Measurements from ENCODE around the gene MLLT10.
"Not testable (repeated sequence)": the region's sequence is repeated elsewhere in the genome, so short reads cannot be mapped to it uniquely, and the experiment has no call there.

The MLLT10 gene

DNA sequence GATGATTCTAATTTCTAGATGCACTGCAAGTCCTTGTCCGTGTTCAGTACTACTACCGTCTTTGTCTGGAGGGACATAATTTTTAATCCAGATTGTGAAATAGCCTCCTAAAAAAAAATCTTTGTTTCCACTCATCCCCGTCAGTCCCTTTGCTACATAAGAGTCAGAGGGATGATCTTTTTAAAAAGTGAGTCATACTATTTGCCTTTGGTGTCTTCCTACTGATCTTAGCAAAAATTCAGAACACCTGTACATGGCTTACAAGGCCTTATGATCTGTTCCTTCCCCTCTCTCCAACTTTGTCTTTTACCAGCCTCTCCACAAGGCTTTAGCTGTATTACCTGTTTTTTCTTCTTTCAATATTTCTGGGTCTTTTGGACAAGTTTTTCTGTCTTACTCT, 173.5 kb downstream of the MLLT10 start:
- no peak for DNase-seq

DNA sequence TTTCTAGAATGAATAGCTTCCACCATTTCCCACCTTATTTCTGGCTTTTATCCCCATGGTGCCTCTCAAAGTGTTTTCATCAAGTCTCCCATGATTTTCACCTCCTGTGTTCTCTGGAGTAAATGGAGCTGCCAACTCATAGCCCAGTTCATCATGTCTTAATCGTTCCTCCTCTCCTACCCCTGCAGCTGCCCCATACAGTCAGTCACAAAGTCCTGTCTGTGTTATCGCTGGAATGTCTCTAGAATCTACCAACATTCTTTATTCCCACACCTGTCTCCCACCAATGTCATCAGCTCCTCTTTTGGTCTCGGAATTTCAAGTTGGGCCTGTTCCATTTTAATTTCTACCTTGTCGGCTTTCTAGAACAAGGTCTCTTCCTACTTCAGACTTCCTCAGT, 178.9 kb downstream of the MLLT10 start:
- DNase-seq, result no peak

DNA sequence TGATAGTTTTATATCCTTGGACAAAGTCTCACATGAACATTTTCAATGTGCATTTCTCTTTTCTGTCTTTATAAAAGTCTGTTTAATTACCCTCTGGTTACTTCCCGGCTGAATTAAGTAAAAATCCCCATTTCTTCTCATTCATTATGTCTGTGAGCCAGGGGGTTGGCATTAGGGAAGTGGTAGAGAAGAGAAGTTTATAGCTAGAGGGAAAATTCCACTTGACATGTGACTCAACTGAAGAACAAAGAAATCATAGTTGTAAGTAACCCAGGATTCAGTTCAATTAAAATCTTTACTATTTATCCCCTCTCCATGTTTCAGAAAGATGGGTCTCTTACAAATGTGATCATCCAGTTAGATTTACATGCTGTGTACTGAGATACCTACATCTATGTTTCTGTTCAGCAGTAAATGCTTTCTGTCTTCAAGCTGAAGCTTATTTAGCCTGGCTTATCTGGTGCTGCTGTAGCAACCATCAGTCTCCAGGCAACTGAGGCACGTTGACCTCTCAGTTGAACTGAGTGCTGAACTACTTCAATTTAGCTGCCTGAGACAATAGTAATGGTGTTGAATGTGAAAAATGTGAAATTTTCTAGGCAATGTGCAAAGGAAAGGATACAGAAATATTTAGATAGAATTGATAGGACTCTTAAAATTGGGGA, 181.6 kb downstream of the MLLT10 start:
- peak; percentile 15 for DNase-seq

DNA sequence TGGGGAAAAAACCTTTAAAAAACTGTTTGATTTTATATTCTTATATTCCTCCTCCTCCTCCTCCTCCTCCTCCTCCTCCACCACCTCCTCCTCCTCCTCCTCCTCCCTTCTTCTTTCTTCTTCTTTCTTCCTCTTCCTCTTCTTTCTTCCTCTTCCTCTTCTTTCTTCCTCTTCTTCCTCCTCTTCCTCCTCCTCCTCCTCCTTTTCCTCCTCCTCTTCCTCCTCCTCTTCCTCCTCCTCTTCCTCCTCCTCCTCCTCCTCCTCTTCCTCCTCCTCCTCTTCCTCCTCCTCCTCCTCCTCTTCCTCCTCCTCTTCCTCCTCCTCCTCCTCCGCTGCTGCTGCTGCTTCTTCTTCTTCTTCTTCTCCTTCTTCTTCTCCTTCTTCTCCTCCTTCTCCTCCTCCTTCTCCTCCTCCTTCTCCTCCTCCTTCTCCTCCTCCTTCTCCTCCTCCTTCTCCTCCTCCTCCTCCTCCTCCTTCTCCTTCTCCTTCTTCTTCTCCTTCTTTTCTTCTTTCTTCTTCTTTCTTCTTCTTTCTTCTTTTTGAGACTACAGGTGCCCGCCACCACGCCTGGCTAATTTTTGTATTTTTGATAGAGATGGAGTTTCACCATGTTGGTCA, 183.5 kb downstream of the MLLT10 start:
- DNase-seq, result not testable (repeated sequence)

DNA sequence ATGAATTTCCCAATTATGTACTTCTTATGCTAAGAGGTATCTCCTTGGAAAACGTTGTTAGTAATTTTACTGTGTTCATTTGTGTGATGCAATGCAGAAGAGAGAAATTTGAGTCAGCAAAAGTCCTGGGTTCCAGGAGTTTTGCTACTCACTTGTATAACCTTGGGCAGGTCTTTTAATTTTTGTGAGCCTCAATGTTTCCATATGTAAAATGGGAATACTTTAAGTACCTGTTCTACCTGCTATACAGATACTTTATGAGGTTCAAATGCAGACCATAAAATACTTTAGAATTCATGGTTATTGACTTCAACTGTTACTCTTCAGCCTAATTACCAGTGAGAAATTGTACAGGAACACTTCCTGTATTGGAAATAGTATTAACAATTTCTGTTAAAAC, 185.5 kb downstream of the MLLT10 start:
- no peak for DNase-seq

DNA sequence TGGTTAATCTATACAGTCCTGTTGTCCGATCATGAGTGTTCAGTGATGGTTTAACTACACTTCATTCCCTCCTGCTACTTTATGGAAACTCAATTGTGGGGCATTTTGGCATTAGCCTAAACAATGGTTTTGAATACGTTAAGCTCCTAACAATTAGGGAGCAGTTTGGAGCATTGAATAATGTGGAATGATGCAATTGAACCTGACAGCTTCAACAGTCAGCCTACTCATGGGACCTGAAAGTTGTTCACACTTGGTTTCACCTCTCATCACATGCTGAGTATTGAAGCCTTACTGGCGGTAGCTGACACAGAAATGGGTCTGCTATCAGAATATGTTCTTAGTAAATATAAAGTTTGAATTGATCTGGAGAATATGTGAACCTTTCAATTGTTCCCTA, 186.1 kb downstream of the MLLT10 start:
- DNase-seq, result no peak

DNA sequence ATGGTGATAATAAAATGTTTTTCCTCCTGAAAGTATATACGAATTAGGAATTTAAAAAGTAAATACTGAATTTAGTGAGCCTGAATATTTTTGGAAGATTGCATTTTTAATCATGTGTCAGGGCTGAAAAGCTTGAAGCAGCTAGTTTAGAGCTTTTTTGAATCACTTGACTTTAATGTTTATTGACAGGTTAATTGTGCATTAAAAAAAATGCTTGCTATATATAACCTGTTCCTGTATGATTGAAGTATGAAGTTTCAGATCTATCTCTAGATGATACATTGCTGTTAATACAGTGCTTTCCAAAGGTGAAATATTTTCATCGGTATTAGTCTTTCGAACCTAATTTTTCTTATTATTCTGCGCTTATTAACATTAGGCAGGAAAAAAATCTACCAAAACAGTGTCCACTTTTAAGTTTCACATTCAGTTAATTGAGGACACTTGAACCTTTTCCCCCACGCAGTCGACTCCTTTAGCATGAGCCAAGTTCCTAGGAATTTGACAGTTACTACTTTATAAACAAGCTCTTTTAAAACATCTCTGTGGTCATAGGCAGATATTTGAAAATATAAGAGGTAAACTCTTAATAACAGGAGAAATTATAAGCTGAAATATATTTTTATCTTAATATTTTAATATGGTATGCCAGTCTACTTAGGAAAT, 187.1 kb downstream of the MLLT10 start:
- no peak for DNase-seq

DNA sequence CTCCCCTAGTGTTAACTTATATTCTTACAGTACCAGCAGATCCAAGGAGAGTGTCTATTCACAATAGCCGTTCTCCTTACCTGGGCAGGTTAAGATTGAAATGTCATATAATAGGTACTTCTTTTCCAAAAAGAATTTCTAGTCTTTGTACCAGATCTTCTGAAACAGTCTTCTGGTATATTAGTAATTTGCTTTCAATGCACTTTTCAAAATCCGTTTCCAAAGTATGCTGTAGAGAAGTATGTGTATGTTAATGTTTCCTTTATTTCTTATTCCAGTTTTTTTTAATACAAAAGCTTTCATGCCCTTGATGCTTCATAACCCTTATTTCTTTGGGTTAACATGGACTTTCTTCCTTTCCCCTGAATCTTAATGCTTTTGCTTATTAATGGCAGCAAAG, 188.2 kb downstream of the MLLT10 start:
- DNase-seq, result no peak

DNA sequence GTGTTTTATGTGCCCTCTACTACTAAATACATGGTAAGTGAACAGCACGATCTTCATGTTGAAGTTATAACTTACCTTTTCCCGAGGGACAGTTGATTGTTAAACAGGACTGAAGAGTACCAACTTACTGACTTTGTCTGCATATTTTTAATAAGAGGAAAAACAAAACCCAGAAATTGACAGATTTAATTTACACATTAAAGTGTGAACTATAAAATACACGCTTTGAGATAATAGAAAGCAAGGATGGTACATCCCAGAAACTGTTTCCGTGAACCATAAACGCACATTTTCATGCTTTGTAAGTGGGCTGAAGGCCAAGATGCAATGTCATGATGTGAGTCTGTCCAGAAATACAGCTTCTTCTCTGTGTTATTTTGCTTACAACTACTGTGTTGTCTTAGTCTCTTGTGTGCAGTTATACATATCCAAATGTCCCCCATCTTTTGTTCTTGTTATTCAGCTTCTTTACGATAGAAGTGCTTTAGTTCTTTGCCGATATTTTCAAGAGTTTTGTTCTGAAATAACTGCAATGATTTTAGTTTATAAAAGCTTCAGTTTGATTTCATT, 190.1 kb downstream of the MLLT10 start:
- no peak for DNase-seq

DNA sequence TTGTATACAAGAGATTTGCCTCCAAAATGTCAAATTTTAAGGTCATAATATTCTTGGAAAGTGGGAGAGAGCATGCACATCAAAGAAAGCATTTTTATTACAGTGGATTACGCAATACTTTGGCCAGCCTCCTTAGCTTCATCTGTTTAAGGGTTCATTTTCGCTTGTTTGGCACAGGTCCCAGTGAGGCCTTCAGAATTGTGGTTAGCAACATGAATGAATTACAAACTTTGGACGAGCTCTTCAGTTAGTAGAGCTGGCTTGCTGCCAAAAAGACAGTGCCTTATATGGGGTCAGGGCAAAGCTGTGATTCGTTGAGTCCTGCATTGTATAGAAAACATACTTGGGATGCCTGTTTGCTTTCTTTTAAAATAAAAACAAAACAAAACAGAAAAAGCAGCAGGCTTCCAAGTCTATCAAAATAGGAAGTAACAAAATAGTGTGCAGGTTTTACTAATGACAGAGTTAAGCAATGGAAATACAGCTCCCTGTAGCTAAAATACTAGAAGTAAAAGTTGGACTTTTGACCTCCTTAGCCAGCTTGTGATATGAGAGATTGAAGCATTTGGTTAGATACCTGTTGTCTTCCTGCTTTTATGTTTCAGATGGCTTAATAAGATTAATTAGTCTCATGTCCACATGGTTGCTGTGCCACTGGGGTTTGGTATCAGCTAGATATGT, 190.8 kb downstream of the MLLT10 start:
- peak; percentile 99 for DNase-seq

DNA sequence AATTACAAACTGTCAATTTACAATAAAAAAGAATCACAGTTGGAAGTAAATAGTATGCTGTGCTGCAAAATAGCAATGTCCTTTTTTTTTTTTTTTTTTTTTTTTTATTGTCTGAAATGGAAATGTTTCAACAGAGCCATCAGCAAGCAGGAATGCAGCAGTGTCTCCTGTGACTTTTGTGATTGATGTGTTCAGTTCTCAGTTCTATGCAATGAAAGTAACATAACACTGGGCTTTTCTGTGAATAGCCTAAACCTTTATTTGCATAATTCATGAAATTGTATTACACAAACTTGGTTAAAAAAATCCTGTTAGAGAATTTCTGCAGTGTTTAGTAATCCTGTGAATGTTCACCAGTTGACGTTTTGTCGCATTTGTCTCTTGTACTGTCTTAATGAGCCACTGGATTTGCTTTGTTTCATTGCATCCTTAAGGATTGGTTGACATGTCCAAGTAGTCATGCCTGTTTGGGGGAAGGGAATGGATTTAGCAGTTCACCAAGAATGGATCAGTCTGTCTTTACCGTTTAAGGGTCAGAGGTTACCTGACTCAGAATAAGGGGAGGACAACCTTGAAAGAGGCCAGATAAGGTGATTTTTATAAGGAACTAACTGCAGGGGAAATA, 192.7 kb downstream of the MLLT10 start:
- no peak for DNase-seq

DNA sequence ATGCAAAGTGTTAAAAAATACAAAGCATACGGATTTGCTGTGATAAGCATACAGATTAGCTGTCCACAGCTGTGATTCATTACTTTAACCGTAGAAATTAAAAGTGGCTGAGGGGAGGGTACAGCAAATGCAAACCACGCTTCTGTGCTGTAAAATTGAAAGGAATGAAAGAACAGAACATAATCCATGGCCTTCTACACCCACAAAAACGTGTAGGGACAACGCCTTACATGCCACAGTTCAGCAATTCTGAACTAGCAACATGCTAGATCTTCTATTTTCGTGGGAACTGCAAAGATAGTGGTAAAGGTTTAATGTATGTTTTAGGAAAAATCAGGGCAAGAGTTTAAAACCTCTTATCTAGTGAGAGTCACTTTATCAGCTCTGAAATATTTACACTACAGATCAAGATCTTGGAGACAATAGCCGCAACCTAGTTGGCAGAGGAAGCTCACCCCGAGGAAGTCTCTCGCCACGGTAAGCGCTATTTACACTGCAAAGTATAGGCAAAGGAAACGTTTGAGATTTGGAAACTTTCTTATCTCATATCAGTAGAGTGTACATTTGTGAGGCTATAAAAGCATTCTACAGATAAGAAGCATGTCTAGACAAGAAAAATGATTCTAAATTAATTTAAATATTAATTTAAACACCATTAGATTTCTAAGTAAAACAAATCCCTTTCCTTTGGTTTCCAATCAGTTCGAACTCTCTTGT, 193.6 kb downstream of the MLLT10 start:
- peak; percentile 34 for DNase-seq

DNA sequence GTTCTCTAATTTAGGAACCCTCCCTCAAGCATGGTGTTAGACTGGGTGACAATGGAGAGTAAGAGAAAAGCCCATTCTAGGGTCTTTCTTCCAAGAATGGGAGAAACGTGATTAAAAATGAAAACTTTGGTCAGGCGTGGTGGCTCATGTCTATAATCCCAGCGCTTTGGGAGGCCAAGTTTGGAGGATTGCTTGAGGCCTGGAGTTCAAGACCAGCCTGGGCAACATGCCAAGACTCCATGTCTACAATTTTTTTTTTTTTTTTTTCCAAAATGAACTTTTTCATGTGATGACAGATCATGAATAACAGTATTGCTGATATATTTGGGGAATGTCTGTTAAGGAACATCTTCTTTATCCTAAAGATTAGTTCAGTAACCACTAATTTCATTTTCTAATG, 194.6 kb downstream of the MLLT10 start:
- DNase-seq, result no peak

DNA sequence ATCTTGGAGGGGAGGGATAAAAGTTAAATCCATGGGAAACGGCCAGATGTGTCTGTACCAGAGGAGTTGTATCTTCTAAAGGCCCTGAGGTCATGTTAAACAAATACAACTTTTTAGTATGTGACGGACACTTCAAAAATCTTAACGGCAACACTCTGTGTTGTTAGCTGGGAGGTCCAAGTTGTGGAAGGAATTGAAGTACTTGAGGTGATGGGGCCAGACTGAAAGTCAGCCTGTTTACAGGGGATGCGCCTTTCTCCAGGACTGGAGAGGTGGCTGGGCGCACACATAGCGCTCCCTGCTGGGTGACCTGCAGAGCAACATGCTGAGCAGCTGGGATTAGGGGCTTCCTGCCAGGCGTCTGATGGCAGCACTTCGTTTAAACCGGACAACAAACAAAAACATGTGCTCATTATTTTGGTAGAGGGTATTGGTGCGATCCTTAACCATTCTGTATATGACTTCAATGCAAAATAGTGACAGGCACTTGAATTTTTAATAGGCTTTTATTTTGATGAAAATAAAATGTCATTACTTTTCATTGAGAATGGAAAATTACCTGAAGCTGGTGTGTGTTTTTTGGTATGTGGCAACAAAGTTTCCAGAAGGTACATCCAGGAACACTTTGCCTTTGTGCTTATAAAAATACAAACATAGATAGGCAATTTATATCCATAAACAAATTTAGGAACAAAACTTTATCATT, 198.2 kb downstream of the MLLT10 start:
- DNase-seq, result peak; percentile 50

DNA sequence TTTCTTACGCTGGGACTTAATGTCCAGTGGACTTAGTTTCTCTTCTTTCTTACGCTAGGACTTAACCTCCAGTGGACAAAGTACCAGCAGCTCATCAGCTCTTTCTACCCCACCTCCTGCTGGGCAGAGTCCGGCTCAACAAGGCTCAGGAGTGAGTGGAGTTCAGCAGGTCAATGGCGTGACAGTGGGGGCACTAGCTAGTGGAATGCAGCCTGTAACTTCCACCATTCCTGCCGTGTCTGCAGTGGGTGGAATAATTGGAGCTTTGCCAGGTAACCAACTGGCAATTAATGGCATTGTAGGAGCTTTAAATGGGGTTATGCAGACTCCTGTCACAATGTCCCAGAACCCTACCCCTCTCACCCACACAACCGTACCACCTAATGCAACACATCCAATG, 199.7 kb downstream of the MLLT10 start:
- DNase-seq, result no peak

DNA sequence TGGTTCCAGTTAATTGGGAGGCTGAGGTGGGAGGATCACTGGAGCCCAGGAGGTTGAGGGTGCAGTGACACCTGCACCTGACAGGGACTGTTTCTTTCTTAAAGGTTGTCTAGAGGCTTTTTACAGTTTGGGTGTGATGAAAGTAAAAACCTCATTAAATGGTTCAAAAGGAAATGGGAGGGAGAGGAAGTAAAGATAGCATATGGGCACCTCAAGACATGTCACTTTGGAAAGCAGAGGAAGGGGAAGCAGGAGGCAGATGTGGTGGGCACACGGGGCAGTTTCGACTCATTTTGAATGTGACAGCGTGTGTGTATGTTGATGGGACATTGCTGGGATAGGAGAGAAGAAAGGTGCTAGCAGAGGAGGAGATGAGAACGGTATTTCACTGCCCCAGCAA, 203.1 kb downstream of the MLLT10 start:
- DNase-seq, result peak; percentile 45

DNA sequence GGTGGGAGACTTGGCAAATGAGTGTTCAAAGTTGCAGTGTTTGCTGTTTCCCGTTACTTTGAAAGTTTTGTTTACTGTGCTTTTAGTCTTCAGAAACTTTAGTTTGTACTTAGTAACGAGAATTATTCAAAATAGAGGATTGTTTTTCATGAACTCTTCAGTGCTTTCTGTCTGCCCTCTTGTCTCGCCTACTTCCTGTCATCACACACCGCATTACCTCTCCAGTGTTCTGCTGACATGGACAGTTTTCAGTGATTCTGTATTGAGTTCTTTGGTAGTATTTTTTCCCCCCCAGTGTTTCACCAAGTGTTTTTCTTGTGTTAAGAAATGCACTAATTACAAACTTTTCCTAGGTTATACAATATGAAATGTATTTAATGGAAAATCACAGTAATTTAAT, 207.0 kb downstream of the MLLT10 start:
- no peak for DNase-seq

DNA sequence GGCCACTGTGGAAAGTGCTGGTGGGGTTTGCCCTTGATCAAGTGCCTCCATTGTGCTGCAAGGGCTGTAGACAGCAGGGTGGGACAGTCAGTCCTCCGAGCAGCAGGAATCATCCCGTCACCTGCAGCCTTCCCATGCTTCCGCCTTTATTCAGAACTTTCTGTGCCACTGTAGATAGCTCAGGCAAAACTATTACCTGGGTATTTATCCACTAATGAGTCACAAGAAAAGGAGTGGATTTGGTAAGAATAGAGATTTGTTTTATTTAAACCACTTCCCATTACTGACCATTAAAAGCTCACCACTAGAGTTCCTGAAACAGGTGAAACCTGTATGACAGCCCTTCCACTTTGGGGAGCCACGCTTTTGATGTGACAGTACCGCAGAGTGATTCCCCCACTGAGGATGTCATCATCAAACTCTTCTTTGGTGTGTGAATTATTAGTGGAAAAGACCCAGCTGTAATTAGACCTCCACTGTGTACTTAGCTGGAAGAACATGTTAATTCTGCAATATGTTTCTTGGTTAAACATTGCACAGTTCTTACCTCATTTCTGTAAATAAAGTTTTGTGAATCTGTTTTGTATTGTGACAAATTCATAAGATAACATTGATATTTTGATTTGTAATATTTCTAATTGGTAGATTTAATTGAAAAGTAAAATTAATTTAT, 208.8 kb downstream of the MLLT10 start:
- DNase-seq, result no peak

DNA sequence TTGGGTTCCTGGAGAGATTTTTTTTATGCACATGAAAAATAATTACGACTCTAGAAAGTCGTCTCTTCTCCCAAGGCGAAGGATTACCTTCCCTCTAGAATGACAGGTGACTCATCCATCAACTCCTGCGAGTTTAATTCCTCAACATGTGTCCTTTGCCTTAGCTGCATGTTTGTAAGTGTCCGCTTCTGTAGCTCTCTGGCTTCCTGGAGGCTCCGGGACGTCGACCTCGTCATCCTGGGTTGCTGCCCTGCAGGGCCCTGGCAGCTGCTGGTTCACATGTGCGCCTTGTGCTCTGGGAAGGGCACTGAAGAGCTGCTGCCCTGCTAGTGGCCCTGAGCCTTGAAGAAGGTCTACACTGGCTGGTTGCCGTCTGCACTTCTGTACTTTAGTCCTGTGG, 210.2 kb downstream of the MLLT10 start:
- no peak for DNase-seq

DNA sequence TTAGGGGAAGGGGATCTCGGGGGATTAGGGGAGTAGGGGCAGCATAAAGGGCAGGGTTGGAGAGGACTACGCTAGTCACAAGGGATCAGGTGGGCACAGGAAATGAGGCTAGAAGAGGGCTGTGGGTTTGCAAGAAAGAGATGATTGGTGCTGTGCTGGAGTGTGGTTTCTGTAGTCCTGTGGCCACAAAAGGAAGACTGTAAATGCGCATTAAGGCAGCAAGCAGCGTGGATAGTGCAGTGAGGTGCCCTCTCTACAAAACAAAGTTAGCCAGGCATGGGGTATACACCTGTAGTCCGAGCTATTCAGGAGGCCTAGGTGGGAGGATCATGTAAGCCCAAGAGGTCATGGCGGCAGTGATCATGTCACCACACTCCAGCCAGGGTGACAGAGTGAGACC, 212.1 kb downstream of the MLLT10 start:
- DNase-seq, result peak; percentile 1

DNA sequence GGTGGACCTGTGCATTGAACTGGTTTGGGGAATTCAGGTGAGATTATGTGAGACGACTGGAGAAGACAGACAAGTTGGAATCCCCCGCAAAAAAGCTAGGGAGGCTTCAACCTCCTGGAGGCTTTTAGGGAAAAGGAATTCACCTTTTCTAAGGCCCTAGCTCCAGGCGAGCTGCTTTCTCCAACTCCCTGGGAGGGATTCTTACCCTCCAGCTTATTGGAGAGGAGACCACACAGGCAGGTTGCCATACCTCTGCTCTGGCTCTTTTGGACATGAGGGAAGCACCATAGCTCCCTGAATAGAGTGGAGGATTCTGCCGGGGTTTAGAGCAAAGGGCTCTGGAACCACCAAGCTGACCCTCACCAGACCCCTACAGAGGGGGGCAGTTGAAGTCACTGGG, 213.8 kb downstream of the MLLT10 start:
- no peak for DNase-seq

Measured in MV-4-11 (cell line).